KBM-7 (cell line): ENCODE measurements around the gene MCCC1.
"Not testable (repeated sequence)": the region's sequence is repeated elsewhere in the genome, so short reads cannot be mapped to it uniquely, and the experiment has no call there.

ENCODE experiments used
- DNase-seq: peaks from one replicate; pipeline ENCODE4 v3.0.0-alpha.2; 2015
- in situ Hi-C: fragments of 300-500 bp; cut with MboI; formaldehyde crosslinking; loops from 2 replicates; pipeline ENCODE4 v1.14.3; 2020; ENCODE audit warnings: low sequenced_read_pairs, low pct_unique_long_range_greater_than_20kb, mixed read lengths

The MCCC1 gene

DNA sequence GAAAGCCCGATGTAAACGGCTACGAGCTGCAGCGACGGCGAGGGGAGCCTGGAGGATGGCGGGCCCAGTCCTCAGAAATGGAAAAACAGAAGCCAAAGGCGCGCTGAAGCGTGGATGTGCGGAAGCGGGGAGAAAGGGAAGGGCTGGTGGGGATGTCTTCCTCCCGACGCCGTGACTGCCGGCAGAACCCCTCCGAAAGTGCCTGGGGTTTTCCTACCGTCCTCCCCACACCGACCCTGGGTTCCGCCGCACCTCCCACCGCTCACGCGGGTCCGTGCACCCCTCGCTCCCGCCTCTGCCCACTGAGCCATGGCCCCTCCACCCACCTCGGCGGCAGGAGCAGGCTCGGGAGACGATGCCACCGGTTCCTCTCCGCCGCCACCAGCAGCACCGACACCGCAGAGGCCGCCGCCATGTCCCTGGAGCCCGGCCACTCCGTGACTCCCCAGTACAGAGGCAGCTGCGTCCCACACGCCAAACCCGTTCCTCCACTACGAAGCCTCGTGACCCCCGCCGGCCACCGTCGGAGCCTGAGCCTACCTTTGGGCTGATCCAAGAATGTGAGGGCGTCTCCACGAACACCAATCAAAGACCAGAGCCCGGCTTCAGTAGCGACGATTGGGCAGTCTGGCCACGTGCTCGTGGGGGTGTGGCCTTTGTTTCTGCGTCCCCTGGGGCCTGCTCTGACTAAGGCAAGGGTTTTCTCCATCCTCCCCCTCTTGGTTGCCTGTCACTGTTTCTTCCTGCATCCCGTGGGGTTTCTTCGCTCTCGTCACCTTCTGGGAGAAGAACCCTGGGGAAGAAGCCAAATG lies at the start of gene MCCC1:
TSS of gene MCCC1 (minus strand) at position 471 of the 812 bp plus-strand sequence. CDS start at position 415, 56 bp downstream.
- peak; percentile 99 for DNase-seq
- in situ Hi-C loops: no loop called here

DNA sequence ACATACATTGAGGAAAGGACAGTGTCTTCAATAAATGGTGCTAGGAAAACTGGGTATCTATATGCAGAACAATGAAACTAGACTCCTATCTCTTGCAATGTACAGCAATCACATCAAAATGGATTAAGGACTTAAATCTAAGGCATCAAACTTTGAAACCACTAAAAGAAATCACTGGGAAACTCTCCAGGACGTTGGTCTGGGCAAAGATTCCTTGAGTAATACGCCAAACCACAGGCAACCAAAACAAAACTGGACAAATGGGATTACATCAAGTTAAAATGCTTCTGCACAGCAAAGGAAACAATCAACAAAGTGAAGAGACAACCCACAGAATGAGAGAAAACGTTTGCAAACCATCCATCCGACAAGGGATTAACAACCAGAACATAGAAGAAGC lies 48.8 kb upstream of the MCCC1 start:
- no peak for DNase-seq
- in situ Hi-C loops: no loop called here

DNA sequence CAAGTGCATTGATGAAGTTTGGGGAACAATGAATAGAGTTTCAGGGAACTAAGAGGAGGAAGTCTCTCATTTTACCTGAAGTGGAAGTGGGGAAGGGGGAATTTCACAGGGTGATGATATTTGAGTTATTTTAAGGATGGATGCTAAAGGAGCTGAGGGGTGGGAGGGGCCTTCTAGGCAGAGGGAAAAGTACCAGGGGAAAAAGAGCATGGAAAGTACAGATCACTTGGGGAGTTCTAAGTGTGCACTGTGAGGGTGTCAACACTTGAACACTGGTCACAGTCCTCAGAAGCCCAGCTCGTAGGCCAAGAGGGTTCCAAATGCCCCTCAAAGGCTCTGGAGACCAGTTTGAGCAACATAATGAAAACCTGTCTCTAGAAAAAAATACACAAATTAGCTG lies 45.1 kb upstream of the MCCC1 start:
- DNase-seq: no peak
- in situ Hi-C loops: no loop called here

DNA sequence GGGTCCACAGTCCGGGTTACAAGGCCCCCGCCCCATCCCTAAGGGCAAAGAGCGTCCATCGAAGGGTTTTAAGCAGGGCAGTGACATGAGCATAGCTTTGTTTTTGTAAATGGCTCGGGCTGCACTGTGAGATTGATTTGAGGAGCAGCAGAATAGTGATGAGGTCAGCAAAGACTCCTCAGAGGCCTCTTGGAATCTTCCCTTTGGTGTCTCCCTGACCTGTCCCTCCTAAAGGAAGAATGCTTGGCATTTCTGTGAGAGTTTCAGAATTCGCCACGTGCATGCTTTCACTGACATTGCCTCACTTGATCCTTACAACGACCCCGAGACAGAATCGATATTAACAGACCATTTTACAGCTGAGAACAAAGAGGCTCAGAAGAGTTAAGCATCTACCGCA lies 42.9 kb upstream of the MCCC1 start:
- DNase-seq: no peak
- in situ Hi-C loops: no loop called here

DNA sequence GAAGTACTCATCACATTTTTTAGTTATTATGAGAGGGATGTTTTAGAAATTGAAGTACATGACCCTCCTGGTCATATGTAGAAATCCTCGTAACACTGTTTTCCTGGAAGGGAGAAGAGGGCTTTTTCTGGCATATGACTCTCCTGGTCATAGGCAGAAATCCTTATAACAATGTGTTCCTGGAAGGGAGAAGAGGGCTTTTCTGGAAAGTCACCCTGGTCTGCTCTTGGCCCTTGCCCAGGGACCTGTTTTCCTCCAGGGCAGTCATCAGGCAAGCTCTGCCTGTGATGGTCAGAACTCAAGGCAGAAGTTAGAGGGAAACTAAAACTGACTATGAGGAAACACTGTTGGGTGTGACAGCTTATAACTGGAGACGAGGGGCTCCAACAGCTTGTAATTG lies 35.5 kb upstream of the MCCC1 start:
- in situ Hi-C loops: no loop called here

DNA sequence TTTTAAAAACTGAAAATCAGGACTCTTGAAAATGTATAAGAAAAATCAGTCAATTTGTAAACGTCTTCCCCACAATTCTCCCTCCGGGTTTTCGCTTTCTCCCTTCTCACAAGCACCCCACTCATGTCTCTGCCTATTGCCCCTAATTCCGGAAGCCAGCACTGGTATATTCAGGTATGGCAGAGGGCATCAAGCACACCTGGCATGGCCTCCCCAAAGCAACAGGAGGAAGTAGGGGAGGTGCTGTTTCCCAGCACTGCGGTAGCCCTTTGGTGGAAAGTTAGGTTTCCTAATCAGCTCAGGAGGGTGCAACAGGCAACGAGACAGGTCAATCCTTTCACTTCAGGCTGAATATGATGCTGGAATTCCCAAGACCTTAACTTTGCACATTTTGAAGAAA lies 33.1 kb upstream of the MCCC1 start:
- in situ Hi-C loops: no loop called here
- DNase-seq: no peak

More for the DNA sequence above, 35.5 kb upstream of the MCCC1 start:
- no peak for DNase-seq

DNA sequence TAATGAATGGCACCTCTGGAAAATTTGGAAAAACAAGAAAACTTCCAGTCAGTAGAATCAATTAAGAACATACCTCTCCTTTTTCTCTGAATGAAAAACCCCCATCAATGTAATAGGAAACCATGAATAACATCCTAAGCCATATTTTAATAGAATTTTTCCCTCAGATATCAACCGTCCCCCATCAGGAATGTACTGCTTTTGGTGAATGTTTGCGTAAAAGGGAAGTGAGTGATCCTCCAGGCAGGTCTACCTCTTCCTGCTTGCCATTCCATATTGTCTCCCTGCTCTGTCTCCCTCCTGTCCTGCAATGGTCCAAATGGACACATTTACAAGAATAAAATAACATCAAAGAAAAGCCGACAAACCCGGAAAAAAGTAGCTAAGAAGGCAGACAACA lies 32.4 kb upstream of the MCCC1 start:
- in situ Hi-C loops: no loop called here
- no peak for DNase-seq

DNA sequence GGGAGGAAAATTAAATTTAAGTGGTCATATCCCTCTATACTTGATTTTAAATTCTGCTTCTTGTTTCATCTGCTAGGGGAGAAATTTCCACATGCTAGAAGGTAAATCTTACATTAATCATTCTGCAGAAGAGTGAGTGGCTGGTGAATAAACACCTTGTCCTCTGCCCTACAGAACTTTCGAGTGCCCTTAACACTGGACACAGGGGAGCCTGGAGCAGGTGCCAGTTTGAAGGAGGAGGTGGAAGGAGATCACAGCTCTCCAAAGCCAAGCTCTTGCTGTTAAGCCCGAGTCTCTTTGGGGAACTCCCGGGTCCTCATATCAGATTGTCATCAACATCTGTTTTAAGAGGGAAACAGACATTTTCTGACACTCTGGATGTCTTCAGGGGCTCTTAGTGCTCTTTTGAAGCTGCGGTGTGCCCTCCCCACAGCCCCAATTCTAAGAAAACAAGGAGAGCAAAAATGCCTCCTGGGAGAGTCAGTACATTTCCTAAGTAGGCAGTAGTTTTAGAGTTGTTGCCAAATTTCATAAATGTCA lies 32.0 kb upstream of the MCCC1 start:
- DNase-seq: no peak
- in situ Hi-C loops: no loop called here

DNA sequence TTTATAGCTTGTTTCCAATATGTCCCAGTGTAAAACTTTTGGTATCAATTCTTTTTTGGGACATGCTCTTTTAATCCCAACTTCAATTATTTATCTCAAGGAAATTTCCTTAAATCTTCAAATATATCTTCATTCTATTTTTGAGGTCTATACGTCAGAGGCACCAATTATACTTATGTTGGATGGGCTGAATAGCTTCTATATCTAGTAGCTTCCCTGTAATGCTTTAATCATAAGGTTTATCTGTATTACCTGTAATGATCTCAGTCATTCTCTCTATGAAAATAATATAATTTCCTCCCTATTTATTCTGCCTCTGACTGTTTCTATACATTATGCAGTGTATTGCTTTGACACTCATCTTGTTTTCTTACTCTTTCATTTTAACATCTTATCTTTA lies 29.9 kb upstream of the MCCC1 start:
- DNase-seq: no peak
- in situ Hi-C loops: no loop called here

DNA sequence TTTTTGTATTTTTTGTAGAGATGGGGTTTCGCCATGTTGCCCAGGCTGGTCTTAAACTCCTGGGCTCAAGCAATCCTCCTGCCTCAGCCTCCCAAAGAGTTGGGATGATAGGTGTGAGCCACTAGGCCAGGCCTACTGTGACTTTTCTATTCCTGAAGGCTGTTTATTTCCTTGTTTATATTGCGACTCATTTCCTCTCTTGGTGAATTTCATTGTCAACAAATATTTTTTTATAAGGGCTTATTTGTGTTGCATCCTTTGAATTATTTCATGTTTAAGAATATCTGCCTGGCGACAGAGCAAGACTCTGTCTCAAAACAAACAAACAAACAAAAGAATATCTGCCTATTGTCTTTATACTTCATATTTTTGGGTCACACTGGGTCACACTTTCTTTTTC lies 29.4 kb upstream of the MCCC1 start:
- in situ Hi-C loops: no loop called here

DNA sequence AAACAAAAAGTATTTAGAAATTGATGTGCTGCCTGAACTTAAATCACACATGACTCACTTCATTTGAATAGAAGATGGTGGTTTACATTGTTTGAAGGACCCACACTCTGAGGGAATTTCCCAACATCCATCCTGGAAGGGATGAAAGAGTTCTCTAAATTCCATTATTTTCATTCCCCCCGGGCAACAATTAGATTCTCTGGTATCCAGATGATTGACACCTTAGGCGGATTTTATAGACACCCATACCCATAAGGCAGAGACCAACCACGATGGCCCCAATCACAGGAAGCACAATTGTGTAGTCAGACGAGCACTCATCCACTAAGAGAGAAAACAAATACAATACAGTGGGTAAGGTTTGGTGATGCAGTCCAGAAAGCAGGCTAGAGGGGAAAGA lies 24.6 kb upstream of the MCCC1 start:
- DNase-seq: no peak
- in situ Hi-C loops: no loop called here

More for the DNA sequence above, 29.4 kb upstream of the MCCC1 start:
- DNase-seq: no peak

DNA sequence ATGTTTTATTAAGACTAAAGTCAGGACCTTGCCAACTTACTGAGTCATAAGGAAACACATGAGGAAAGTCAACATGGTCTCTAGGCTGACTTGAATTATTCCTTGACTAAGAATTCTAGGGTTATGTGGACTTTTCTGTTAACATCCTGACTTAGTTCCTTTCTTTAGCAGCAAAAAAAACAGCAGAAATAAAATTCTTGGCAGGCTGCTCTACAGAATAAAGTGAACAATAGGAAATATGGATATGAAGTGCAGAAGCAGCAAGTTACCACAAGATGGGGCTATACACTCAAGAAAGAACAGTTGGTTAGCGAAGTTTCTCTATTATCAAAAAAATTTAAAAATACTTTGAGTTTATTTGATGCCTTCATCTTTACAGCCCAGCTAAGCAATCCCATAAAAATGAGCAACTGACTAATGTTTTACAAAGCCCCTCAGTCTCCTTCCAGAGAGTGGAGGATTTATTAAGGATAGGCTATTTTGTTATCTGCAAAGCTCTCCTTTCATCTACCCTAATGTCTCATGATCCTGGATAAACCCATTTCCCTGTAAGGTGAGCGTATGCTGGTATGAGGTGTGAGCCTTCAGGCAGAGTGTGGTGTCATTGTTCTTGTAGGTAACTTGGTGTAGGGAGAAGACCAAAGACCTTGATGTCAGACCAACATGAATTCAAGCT lies 23.1 kb upstream of the MCCC1 start:
- in situ Hi-C loops: no loop called here
- peak; percentile 65 for DNase-seq

DNA sequence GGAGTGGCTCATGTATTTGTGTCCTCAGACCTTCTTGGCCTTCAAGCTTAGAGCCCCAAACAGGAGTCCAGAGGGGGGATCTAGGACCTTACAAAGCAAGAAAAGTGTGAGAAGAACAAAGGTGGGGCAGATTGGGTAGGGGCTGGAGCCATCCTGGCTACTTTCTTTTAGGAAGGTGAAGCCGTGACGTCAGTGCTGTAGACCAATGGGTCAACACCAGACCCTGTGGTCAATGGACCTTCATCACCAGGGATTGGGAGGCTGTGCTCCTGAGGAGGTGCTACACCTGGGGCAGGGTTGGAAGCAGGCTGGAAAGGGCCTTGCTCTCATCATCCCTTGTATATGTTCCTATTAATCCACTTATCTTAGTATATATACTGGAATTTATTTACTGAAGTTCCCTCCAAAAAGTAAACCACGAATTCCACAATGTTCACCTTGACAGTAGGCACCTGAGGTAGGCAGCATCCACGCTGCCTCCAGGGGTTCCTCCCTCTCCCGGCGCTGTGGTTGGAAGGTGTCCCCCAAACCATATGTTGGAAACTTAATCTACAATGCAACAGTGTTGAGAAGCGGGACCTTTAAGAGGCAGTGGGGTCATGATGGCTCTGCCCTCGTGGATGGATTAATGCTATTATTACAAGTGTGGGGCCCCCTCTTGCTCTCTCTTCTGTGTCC lies 21.4 kb upstream of the MCCC1 start:
- DNase-seq: no peak
- in situ Hi-C loops: no loop called here

DNA sequence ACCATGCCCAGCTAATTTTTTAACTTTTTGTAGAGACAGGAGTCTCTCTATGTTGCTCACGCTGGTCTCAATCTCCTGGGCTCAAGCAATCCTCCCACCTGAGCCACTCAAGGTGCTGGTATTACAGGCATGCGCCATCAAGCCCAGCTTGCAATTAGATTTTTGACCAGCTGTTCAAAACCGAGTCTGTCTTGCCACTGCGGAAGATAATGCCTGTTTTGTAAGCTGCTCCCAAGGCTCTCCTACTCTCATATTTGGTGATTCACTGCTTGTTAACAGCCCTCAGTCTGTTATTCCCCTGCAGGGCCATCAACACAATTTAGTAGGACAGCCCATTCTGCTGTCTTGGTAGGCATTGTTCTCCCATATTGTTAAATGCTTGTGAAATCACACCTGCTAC lies 17.8 kb upstream of the MCCC1 start:
- no peak for DNase-seq
- in situ Hi-C loops: no loop called here

DNA sequence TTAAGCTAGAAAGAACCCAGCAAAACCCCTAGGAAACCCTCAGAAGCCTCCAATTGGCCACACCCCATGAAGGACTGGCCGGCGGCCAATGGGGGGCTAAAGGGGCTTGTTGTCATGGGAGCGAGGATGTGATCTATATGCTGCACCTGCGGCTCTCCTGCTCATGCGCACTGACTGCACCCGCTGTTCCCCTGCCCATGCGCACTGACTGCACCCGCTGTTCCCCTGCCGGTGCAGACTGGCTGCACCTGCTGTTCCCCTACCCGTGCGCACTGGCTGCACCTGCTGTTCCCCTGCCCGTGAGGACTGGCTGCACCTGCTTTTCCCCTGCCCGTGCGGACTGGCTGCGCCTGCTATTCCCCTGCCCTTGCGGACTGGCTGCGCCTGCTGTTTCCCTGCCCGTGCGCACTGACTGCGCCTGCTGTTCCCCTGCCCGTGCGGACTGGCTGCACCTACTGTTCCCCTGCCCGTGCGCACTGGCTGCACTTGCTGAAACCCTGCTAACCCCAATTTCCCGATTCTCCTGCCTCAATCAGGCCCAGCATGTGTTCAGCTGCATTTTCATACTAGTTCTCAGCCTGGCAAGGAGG lies 16.8 kb upstream of the MCCC1 start:
- DNase-seq: peak; percentile 50
- in situ Hi-C loops: no loop called here

DNA sequence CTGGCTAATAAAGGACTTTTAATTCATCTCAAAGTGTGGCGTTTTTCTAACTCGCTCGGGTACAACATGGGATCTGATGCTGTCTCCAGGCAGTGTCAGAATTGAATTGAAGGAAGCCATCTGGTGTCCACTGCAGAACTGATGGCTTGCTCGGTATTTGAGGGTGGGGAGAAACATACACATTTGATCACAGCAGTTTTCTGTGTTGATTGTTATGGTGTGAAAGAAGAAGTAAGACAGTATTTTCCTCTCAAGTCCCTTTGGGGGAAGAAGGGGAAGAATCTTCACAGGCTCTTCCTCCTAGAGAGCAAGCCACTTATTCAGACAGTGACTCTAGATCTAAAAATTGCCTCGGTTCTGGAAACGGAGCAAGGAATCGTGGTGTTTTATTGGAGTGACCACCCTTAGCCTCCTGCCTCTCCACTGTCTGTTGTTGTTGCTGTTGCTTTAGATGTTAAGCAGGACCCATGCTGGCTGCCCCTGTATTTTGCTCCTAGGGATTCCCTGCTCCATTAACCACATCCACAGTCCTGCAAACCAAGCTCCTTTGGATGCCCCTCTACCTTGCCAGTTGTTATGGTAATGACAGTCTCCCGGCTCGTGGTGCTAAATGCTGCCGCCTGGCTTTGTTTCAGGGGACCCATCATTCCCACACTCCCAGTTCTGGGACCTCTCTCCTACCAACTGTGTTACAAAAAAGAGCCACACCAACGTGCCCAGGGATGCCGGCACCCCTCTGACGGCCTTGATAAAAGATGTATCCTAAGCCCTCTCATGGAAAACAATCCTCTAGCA lies 15.3 kb upstream of the MCCC1 start:
- DNase-seq: peak; percentile 14
- in situ Hi-C loops: no loop called here

DNA sequence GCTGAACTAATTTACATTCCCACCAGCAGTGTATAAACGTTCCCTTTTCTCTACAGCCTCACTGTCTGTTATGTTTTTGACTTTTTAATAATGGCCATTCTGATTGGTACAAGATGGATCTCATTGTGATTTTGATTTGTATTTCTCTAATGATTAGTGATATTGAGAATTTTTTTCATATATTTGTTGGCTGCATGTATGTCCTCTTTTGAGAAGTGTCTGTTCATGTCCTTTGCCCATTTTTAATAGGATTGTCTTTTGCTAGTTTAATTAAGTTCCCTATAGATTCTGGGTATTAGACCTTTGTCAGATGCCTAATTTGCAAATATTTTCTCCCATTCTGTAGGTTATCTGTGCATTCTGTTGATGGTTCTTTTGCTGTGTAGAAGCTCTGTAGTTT lies 10.6 kb upstream of the MCCC1 start:
- DNase-seq, in situ Hi-C loops: not testable (repeated sequence)

DNA sequence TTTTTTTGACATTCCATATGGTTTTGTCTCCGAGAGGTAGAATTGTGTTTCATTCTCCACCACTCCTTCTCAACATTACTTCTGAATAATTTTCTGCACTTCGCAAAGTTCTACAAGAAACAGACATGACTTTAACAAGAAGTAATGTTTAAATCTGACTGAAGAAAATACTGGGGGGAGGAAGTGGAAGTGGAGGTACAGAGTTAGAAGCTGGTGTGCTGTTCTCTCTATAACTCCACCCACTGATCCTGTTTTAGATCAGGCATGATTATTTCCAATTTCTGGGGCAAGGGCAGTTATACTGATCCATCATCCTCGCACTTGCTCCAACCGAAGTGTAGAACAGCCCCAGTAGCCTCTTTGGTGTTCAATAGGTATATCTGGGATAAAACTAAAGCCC lies 9.2 kb upstream of the MCCC1 start:
- in situ Hi-C loops: no loop called here
- no peak for DNase-seq

DNA sequence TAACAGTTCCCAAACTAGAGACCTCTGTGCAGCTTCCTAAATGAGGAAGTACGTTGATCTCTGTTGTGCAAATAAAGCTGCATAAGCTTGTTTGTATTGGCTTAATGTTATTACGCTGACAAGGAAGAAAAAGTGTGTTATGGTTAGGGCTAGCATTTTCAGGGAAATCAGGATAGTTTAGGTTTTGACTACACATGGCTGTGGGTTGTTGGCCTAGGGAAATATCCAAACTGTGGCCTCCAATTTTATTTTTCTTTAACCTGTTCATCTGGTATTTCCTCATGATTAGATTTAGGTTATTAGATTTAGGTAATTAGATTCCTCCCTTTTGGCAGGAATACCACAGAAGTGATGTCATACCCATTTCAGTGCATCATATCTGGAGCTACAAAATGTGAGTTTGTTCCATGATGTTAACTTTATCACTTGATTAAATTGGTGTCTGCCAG lies 8.7 kb upstream of the MCCC1 start:
- in situ Hi-C loops: no loop called here
- no peak for DNase-seq
